PFSK-1 (cell line): ENCODE measurements around the gene ISG15.

Experiments used
- FOXP2 ChIP-seq: optimal IDR thresholded peaks from 2 replicates; pipeline ENCODE3; 2011; ENCODE audit warnings: borderline replicate concordance, control low read depth, inconsistent platforms; ENCODE audit not compliant: insufficient read depth; ENCODE audit errors: extremely low read length, extremely low read depth
- POLR2AphosphoS5 ChIP-seq: IDR thresholded peaks from 2 replicates; pipeline ENCODE4 v1.6.1; 2012; ENCODE audit warnings: low read depth, mild to moderate bottlenecking, control low read depth, low read length, moderate library complexity
- SIN3A ChIP-seq: IDR thresholded peaks from 2 replicates; pipeline ENCODE4 v1.6.1; 2012; ENCODE audit warnings: mild to moderate bottlenecking, low read length, moderate library complexity, borderline replicate concordance; ENCODE audit not compliant: insufficient read depth
- TAF1 ChIP-seq: IDR thresholded peaks from 2 replicates; pipeline ENCODE4 v1.6.1; 2012; ENCODE audit warnings: low read length, control low read depth, borderline replicate concordance; ENCODE audit not compliant: insufficient read depth
- TF ChIP-seq, protein P1 (sequence below), 2 experiments: IDR thresholded peaks; 2 replicates each; pipeline versions ENCODE4 v1.6.1 to v1.8.0; 2011 to 2012; ENCODE audit warnings: low read depth in 2 of 2, low read length in 2 of 2, control low read depth in 1 of 2, inconsistent platforms in 1 of 2, mild to moderate bottlenecking in 1 of 2, moderate library complexity in 1 of 2; ENCODE audit not compliant: insufficient read depth in 1 of 2

DNA sequence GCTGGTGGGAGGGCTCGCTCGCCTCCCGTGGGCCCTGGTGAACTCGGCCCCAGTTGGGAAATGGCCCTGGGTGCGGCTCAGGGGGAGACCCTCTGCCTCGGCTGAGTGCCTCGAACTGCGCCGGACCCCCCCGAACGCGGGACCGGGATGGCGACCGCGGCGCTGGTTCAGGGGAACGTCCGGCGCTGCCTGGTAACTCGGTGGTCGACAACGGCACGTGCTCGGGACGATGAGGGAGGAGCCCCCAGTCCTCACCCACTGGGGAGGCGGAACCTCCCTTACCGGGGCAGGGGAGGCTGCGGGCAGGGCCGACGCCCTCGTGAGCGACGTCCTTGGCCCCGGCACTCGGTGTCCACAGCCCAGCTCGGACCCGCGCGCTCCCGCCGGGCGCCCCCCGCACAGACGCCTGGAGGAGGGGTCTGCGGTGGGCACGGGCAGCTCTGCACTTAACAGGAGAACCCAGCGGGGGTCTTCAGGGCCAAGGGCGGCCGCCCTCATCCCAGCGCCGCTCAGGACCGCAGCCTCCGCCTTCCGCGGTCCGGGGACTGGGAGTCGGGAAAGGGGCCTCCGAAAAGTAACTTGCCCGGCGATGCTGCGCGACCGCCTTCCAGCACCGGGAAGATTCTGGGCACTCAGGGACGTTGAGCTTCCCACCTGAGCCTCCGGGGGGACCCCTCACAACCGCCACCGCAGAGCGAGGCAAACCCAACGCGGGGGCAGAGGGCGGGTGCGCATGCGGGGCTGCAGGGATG lies 15.1 kb upstream of the ISG15 start:
- TF ChIP-seq TAF1, result no peak
- TF ChIP-seq SIN3A, result no peak
- no peak for TF ChIP-seq POLR2AphosphoS5
- TF ChIP-seq, protein P1, sequence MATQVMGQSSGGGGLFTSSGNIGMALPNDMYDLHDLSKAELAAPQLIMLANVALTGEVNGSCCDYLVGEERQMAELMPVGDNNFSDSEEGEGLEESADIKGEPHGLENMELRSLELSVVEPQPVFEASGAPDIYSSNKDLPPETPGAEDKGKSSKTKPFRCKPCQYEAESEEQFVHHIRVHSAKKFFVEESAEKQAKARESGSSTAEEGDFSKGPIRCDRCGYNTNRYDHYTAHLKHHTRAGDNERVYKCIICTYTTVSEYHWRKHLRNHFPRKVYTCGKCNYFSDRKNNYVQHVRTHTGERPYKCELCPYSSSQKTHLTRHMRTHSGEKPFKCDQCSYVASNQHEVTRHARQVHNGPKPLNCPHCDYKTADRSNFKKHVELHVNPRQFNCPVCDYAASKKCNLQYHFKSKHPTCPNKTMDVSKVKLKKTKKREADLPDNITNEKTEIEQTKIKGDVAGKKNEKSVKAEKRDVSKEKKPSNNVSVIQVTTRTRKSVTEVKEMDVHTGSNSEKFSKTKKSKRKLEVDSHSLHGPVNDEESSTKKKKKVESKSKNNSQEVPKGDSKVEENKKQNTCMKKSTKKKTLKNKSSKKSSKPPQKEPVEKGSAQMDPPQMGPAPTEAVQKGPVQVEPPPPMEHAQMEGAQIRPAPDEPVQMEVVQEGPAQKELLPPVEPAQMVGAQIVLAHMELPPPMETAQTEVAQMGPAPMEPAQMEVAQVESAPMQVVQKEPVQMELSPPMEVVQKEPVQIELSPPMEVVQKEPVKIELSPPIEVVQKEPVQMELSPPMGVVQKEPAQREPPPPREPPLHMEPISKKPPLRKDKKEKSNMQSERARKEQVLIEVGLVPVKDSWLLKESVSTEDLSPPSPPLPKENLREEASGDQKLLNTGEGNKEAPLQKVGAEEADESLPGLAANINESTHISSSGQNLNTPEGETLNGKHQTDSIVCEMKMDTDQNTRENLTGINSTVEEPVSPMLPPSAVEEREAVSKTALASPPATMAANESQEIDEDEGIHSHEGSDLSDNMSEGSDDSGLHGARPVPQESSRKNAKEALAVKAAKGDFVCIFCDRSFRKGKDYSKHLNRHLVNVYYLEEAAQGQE (IDR thresholded peaks at IDR 0.05; ENCODE audit: insufficient read depth in 1 of 2, low read depth in 2 of 2, low read length in 2 of 2), result no peak
- TF ChIP-seq FOXP2, result no peak
